Myocyte (in vitro differentiated cells): ENCODE data around the gene ZFYVE1. TPM values are rescaled to one million over a fixed set of nuclear protein-coding genes. Genes with fewer than 3 reads are reported as not detected.
"Not testable (repeated sequence)": the region's sequence is repeated elsewhere in the genome, so short reads cannot be mapped to it uniquely, and the experiment has no call there.

ENCODE experiments used
- DNase-seq: peaks from one replicate; pipeline ENCODE4 v3.0.0-alpha.2; 2012; ENCODE audit warnings: low read depth
- total RNA-seq: library from RNA; depleted of rRNA; stranded (reverse); fragments of >200 nt; gene quantifications from 2 replicates; pipeline ENCODE4 v1.2.3, GENCODE V29; 2014

Gene ZFYVE1
- total RNA-seq, 1 donor from 2014 or later = 29.1 TPM

DNA sequence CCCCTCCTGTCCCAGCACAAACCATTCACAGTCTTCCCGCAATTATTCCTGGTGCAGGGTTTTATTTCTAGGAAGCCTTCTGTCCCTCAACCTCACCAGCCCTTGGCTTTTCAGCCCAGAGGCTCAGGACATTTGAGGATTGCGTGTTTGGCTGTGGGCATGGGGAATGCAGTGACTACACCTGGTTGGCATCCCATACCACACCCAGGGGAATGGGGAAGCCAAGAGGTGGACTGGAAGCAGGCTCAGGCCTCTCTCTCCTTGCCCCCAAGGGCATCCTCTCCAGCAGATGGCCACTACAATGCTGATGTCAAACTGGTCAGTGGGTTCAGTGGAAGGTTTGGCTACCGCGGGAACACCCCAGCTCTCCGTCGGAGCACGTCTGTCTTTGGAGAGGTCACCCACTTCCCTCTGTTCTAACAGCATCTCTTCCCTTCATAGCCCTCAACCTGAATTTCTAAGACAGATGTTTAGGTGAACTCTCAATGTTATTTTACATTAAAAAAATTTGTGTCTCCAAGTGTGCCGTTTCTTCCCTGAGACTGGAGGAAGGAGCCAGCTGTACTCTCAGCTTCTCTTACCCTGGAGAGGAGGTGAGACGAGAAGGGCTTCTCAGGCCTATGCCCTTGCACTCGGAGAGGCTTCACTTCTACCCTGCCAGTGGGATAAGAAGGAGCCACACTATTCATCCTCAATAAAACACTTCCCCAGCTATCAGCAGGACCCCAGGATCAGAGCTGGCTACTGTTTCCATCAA is 65.1 kb downstream of the ZFYVE1 start:
- peak; percentile 75 for DNase-seq

DNA sequence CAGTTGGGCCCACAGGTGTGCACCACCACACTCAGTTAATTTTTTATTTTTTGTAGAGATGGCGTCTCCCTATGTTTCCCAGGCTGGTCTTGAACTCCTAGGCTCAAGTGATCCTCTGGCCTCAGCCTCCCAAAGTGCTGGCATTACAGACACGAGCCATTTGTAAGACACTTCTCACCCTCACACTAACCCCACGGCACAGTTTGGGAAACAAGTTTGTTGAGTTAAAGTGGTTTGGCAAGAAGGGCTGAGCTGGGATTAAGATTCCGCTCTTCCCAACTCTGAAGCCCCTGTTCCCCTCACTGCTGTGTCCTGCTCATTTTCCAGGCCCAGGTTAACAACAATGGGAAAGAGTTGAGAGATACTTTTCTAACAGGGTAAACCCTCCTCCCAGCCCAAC is 65.9 kb downstream of the ZFYVE1 start:
- not testable (repeated sequence) for DNase-seq

DNA sequence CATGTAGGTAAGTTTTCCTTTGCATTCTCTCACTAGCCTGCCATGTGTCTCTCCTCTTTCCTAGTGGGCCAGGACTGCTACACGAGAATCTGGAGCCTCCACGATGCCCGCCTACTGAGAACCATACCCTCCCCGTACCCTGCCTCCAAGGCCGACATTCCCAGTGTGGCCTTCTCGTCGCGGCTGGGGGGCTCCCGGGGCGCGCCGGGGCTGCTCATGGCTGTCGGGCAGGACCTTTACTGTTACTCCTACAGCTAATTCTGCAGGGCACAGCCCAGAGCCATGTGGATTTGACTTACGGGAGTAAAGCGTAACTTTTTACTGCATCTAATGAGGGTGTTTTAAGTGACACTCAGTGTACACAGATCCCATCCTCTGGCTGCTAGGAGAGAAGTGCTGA is 68.4 kb downstream of the ZFYVE1 start:
- DNase-seq = no peak

DNA sequence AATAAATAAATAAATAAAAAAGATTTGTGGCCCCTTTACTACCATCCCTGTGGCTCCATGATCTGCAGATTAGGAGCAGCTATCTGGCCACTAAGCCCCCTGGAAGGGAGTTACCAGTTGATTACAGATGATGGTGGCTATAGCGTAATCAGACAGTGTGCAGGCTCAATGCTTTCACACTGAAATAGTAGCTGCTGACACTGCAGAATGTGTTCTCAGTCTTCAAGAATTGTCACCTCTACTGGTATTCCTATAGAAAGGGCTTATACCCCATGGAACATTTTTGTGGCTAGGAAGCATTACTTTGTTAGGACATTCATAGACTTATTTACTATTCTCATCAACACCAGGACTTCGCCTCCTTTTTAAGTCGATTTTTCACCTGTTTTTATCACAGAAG is 69.7 kb downstream of the ZFYVE1 start:
- DNase-seq = no peak

DNA sequence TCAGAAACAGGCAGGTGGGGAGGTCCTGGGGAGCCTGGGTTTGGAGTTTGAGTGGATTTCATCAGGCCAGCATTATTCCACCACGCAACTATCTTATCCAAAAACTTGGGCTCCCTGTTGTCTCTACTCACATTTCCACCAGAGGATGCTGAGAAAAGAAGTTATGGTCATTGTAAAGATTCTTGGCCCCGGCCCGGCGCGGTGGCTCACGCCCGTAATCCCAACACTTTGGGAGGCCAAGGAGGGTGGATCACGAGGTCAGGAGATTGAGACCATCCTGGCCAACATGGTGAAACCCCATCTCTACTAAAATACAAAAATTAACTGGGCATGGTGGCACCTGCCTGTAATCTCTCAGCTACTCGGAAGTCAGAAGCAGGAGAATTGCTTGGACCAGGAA is 70.2 kb downstream of the ZFYVE1 start:
- DNase-seq = not testable (repeated sequence)

DNA sequence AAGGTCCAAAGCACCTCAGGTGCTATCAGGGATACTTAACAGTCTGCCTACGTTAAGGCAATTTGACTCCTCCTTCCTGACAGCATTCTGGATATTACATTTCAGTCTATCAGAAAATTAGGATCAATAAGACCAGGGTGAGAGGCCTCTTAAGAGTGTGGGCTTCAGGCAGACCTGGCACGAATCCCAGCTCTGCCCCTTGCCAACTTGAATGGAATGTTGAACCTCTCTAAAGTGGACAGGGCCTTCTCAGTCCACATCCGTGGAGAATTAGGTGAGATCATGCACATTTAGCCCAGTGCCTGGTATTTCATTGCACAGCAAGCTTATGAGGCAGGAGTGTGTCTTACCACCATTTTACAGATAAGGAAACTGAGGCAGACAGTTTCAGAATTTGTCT is 74.7 kb downstream of the ZFYVE1 start:
- no peak for DNase-seq

DNA sequence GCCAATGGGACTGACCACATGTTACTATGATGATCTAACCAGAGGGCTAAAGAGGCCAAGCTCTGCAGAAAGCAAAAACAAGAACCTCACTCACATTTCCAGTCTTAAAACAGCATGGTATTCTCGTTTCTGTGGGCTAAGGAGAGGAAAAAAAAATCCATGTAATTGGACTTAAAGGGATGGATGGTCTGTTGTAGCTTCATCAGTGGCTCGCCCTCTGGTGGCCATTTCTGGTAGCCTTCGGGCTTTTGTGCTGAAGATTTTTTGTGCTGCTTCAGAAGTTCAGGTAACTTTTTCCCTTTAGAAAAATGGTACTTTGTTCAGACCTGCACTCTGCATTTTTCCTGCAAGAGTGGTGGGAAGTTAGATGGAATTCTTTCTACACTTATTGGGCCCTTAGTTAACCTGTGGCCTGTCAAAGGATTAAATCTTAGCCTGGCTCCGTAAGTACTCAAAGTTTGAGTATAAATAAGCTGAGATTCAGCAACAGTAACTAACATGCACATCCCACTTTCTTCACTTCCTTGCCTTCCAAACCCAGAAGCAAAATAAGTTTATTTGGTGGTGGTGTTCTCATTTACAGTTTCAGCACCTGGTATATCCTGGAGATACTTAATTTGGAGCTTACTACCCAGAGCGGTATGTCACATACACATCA is 78.3 kb downstream of the ZFYVE1 start:
- peak; percentile 62 for DNase-seq

DNA sequence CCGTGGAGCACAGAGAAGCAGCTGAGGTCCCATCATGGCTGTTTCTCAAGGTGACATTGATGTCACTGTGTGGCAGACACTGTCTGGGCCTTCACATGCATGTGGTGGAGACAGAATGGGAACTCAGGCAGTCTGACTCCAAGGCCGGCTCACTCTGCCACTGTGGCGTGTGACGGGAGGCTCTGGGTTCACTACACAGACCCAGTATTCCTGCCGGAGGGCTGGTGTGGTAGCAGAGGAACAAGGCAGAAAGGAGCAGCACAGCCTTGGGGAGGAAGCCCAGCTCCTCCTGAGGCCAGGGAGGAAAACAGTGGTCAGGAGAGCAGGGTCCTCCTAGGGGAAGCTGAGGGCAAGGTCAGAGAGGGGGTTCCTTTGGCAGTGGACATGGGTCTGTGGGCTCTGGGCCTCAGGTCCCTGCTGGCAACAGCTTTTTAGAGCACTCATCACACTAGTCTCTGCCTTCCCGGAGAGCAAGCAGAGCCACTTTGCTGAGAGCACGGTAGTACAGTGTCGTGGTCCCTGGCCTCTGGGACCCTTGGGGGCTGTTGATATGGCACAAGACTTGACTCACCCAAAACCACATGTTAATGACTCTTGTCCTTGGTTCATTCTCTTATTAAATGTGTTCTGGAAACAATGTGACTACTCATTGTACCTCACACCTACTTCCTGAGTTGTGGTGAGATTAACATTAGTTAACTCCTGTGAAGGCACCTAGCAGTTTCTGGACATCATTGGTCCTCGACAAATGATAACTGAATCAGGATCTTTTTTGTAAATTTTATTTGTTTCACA is 79.3 kb downstream of the ZFYVE1 start:
- no peak for DNase-seq

DNA sequence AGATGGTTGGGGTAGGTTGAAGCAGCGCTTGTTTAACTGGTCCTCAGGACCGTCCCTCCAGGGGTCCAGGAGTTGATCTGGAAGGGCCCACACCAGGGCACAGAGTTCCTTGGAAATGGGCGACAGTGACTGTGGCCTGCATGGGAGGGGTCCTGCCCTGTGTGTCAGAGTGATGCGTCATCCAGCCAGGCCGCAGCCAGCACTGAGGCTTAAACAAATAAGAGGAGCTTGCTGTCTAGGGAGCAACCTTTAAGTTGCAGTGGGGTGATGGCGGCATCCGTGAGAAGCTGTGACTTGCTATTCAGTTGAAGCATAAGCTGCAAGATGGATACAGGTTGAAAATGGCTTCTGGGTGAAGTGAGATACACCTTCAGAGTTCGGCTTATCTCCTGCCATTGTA is 80.4 kb downstream of the ZFYVE1 start:
- DNase-seq = no peak

DNA sequence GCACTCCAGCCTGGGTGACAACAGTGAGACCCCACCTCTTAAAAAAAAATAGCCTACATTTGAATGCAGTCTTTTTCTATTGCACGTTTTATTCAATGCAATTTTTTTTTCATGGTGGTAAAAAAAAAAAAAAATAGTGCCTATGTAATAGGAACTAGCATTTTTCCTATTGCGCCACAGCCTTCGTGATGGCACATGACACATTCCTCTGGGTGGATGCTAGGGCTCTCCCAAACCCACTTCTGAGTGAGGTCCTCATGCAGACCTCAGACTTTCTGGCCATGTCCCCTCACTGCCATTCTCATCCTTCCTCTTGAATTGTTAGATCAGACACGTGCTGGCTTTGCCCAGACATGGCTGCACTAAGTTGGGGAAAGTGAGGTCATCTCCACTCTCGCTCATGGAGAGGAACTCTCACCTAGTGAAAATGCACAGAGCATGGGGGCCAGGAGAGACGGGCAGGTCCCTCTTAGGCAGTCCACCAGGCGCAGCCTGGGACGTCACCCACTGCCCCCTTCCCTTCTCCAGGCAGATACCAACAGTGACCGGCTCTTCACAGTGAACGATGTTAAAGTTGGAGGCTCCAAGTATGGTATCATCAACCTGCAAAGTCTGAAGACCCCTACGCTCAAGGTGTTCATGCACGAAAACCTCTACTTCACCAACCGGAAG is 81.4 kb downstream of the ZFYVE1 start:
- DNase-seq = no peak

DNA sequence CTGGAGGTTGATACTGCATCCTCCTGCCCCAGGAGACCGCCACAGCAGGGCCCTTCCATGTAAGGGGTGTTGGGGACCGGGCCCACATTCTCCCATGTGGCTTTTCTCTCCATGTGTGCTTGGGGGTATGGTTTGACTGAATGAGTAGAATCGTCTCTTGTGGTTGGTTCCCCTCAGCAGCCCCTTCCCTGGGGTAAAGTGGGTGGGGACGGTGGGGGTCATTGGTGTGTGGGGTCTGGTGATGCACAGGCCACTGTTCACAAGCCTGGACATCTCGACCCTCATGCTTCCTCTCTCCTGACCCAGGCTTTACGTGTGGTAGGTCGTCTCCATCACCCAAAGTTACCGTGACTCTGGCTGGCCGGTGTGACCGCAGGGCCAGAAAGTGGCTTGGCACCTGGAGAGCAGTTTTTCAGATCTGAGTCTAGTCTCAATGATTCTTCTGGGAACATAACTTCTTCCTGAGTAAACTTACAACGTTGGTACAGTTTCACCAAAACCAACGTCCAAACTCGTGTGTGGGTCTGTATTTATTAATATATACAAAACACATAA is 83.0 kb downstream of the ZFYVE1 start:
- DNase-seq = no peak

DNA sequence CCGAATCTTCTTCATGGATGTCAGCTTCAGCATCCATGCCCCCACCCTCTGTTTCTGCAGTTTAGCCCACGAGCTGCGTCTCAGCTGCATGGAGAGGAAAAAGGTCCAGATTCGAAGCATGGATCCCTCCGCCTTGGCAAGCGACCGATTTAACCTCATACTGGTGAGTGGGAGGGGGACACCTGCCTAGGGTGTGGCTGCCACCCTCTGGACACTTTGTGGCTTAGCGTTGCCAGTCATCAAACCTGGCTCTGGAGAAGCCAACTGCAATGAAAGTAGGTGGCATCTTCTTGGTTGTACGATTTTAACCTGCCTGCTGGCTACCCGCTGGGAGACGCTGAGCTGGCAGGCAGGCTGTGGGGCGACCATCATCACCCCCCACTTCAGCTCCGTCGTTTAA is 84.0 kb downstream of the ZFYVE1 start:
- no peak for DNase-seq

DNA sequence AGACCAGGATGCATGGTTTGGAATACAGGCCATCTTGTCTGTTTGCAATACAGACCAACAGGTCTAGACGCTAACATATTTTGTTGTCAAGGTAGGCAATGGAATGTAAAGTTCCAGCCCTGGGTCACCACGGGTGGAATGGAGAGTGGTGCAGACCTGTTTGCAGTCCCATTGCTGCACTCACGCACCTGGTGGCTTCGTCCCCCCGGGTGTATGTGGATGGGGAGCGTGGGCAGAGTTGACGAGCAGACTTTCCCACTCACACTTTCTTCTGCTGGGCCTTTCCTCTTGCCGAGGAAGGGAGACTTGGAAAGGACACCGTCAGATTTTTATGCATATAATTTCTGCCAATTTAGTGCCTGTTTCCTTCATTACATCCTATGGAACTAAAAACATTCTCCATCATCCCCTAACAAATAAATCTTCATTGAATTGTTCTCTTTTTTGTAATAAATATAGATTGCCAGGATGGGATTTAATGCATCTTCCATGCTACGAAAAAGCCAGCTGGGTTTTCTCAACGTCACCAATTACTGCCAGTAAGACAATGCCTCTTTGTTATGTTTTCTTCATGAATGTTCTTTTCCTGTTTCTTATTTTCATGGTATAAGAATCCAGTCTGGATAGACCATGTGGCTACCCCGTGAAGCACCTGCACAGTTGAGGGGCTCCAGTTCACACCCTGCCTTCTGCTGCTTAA is 85.5 kb downstream of the ZFYVE1 start:
- DNase-seq = no peak

DNA sequence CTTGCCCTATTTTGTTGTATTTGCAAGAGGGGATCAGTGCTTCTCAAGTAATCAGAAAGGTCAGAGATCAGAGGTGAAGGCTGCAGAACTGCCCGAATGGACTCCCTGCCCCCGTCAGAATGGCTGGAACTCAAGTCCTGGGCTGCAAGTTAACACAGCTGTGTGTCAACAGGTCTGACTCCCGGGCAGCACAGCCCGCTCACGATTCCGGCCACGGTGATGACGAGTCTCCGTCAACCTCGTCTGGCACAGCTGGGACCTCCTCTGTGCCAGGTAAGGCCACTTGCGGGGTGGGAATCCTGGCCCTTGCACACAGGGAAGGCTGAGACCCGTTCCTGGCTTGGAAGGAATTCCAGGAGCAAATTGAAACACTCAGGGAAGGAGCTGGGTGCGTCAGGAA is 87.3 kb downstream of the ZFYVE1 start:
- DNase-seq = no peak

DNA sequence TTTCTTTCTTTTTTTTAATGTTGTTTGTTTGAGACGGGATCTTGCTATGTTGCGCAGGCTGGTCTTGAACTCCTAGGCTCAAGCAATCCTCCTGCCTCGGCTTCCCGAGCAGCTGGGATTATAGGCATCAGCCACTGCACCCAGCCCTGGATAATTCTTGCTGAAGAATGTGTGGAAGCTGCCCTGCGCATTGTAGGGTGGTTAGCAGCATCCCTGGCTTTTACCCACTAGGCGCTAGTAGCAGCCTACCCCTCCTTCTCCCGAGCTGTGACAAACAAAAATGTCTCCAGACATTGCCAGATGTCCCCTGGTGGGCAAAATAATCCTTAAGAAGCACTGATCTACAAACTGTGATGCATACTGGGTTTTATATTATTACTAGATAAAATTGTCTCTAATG is 94.0 kb downstream of the ZFYVE1 start:
- no peak for DNase-seq

DNA sequence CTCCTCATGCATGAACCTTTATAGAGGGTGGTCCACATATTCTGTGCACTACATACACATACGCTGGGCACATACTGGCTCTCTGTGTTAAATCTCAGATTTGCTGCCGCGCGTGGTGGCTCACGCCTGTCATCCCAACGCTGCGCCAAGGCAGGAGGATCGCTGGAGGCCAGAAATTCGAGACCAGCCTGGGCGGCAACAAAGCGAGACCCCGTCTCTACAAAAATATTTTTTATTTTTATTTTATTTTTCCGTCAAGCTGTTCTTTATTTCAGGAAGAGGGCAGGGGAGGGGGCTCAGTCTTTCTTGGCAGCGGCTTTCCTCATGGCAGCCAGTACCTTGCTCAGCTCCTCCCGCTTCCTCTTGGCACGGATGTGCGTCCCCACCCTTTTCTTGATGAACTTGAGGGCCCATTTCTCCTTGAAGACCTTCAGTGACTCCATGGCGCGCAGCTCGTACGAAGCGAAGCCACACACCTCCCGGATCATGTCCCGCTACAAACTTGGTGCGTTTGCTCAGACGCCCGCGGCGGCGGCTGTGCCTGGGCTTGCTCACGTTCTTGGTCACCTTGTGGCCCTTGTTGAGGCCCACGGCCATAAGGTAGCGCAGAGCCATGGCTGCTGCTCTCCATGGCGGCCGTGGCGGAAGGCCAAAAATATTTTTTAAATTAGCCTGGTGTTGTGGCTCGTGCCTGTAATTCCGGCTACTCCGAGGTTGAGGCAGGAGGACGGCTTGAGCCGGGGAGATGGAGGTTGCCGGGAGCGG is 97.4 kb downstream of the ZFYVE1 start:
- no peak for DNase-seq

DNA sequence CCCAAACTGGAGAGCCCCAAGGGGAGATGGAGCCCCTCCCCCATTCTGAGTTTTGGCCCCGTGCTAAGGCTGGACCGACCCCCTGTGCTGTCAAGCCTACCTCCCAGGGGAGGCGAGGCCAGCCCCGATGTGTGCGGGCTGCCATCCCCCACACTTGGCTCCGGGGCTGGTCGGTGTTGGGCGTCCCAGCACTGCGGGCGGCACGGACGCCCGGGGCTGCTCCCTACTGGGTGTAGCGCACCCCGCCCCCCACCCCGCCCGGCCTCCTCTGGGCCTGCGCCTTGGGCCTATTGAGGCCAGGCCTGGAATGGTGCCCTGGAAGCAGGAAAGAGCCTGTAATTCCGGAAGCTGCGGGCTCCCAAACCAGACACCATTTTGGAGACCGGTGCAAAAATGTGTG is 98.0 kb downstream of the ZFYVE1 start:
- no peak for DNase-seq

DNA sequence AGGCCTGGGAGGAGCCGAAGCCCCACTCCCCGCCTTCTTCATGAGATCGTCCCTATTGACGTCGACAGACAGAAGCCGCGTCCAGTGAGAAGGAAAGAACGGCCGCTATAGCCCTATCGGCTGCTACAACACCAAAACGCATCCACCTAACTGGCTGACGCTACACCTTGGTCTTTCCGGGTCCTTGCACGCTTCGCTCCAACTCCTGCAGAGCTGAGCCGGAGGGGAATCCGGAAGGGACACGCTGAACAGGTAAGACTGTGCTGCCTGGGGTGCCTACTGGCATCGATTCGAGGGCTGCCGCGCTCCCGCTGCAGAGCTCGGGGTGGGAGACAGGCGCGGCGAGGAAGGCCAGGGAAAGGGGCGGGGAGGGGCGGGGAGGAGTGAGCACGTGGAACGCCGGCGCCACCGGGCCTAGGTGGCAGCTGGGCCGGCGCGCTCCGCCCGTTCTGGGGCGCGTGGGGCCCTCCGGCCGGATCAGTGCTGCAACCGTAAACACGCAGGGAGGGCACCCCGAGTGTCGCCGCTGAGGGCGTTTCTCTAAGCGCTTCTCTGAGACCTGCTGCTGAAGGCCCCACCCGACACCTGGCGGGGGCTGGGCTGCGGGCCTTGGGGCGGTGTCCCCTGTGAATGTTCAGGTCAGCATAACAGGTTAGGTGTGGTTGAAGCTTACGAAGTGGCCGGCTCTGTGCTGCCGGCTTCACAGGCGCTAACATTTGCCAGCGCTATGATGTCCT is 100.4 kb downstream of the ZFYVE1 start, which contains the start of gene DCAF4:
Gene DCAF4 (plus strand): TSS at position 173 of the 737 bp plus-strand sequence. CDS start 11,515 bp downstream, outside the sequence.
- DNase-seq = peak; percentile 99

DNA sequence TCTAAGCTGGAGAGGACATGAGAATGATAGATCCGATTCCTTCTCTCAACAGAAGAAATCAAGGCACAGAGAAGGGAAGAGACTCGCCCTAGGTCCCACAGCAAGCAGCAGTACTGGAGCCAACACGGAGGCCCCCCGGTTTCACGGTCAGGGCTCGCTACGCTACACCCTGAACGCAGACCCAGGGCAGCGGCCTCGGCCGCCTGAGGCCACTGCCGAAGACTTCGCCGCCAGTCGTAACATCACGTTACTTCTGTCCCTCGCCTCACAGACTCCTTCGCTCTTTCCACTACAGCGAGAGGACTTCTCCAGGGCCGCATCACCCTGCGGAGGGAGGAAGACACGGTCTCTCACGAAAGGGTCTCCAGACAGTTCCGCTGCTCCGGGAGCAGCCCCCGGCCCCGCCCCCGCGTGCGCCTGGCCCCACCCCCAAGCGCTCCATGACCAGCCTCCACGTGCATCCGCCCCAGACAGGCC is 101.1 kb downstream of the ZFYVE1 start:
- no peak for DNase-seq
